Esophagus squamous epithelium (tissue), 5 donors: ENCODE measurements around the gene MBD3L1. TPM values are rescaled to one million over a fixed set of nuclear protein-coding genes. Genes with fewer than 3 reads are reported as not detected.

ENCODE experiments used
- DNase-seq: peaks from one replicate; lab custom pipeline; 2025; lab: John Stamatoyannopoulos, UW
- H3K27ac ChIP-seq, 4 donors: fragments of 200-600 bp; sonication (generic); one replicate each; pipeline ENCODE4 v1.5.1; 2016 to 2019; ENCODE audit warnings: mild to moderate bottlenecking in 1 of 4
- H3K27me3 ChIP-seq, 4 donors: fragments of 200-600 bp; sonication (generic); 1 replicate in 3 of 4; 2 replicates in 1 of 4; pipeline versions ENCODE4 v1.5.1 to v1.6.0; 2017 to 2021; ENCODE audit warnings: antibody characterized with exemption in 1 of 4
- H3K36me3 ChIP-seq, 3 donors: fragments of 200-600 bp; sonication (generic); one replicate each; pipeline ENCODE4 v1.5.1; 2016 to 2019
- H3K4me1 ChIP-seq, 3 donors: fragments of 200-600 bp; sonication (generic); one replicate each; pipeline ENCODE4 v1.5.1; 2017 to 2019
- H3K4me3 ChIP-seq, 4 donors: fragments of 200-600 bp; sonication (generic); 1 replicate in 3 of 4; 2 replicates in 1 of 4; pipeline ENCODE4 v1.5.1; 2016 to 2019; ENCODE audit warnings: mild to moderate bottlenecking in 2 of 4, moderate library complexity in 1 of 4
- H3K9me3 ChIP-seq, 3 donors: fragments of 200-600 bp; sonication (generic); one replicate each; pipeline ENCODE4 v1.5.1; 2016 to 2019
- CTCF ChIP-seq, 6 experiments: fragments of 450-650 bp in 4 of 6; fragments of 200-600 bp in 2 of 6; sonication (generic) in 2 of 6; IDR thresholded peaks; one replicate each; pipeline ENCODE4 v1.5.1; 2016 to 2019; ENCODE audit warnings: antibody characterized with exemption in 6 of 6, mild to moderate bottlenecking in 4 of 6, moderate library complexity in 4 of 6
- POLR2A ChIP-seq, 4 donors: fragments of 450-650 bp; IDR thresholded peaks; one replicate each; pipeline ENCODE4 v1.6.1; 2017; ENCODE audit warnings: antibody characterized with exemption in 4 of 4, mild to moderate bottlenecking in 4 of 4, moderate library complexity in 3 of 4
- WGBS, 2 donors: methylation state at CpG; one replicate each; pipeline ENCODE4 v1.1.5; 2018; 5-methylcytosine and 5-hydroxymethylcytosine counted together
- intact Hi-C: fragments of 100-400 bp; cut with DNase I; formaldehyde crosslinking; loops from one replicate; pipeline ENCODE4 v1.15.0; 2022
- total RNA-seq, 4 donors: library from RNA; depleted of rRNA; stranded (reverse); fragments of >200 nt; gene quantifications; one replicate each; pipeline ENCODE4 v1.1.0, GENCODE V29; 2016
- donor health status: DM: yes; HTN: yes; CAD: no.

Gene MBD3L1
- total RNA-seq, 4 donors from 2014 or later: not detected

GRCh38 chr19:8887364-8887763 lies 55.2 kb downstream of the MBD3L1 start:
- no peak for TF ChIP-seq POLR2A (IDR thresholded peaks at IDR 0.05)
- TF ChIP-seq CTCF (IDR thresholded peaks at IDR 0.05): no peak
- intact Hi-C loops: no loop called here
- no peaks in the 10 kb centered on the region for H3K4me1 ChIP-seq
- no peaks in the 10 kb centered on the region for H3K27me3 ChIP-seq
- no peak overlapping the region for H3K4me3 ChIP-seq
- no peak for DNase-seq
- no peaks in the 10 kb centered on the region for H3K9me3 ChIP-seq
- H3K36me3 ChIP-seq: no peaks in the 10 kb centered on the region
- WGBS, 2 donors: 66 to 78% methylated on average over 2 of the region's 2 CpGs
- H3K27ac ChIP-seq: no peak overlapping the region

GRCh38 chr19:8890260-8890659 lies 58.1 kb downstream of the MBD3L1 start:
- no peak for DNase-seq
- peaks cover 0 to 2% (median 0%) of the 10 kb centered on the region in 4 donors for H3K27me3 ChIP-seq
- intact Hi-C loops: no loop called here
- H3K27ac ChIP-seq: no peak overlapping the region
- H3K9me3 ChIP-seq: no peaks in the 10 kb centered on the region
- H3K4me1 ChIP-seq: no peaks in the 10 kb centered on the region
- H3K4me3 ChIP-seq: no peak overlapping the region
- H3K36me3 ChIP-seq: no peaks in the 10 kb centered on the region
- TF ChIP-seq CTCF (IDR thresholded peaks at IDR 0.05): no peak
- no peak for TF ChIP-seq POLR2A (IDR thresholded peaks at IDR 0.05)

Other genes starting within 250 kb of the MBD3L1 start
- 1 to 10 TPM; 2.0 to 8.8 (median 3.6) TPM for gene ADAMTS10, start 221.7 kb upstream of the MBD3L1 start, total RNA-seq
- not detected for gene NFILZ, start 201.7 kb upstream of the MBD3L1 start, total RNA-seq
- not detected for gene ACTL9, start 133.6 kb upstream of the MBD3L1 start, total RNA-seq
- gene OR2Z1, start 110.7 kb upstream of the MBD3L1 start, total RNA-seq: not detected
- gene ZNF558, start 73 bp upstream of the MBD3L1 start, total RNA-seq: 10 to 100 TPM in 3 of 4 donors, 1 to 10 TPM in 1; 7.8 to 23.3 (median 12.1) TPM
- 1 to 10 TPM in 1 of 4 donors, under 1 TPM in 3; under 0.01 to 1.4 (median 0.04) TPM for gene MUC16, start 178.0 kb downstream of the MBD3L1 start, total RNA-seq